Natural killer cell treated with Interleukin-12 subunit alpha and Interleukin-12 subunit beta and Interleukin-15 and Interleukin-18, amount 100 ng/mL, for 72 hours (primary cell): ENCODE results near the gene MACF1. TPM values are rescaled to one million over a fixed set of nuclear protein-coding genes. Genes with fewer than 3 reads are reported as not detected.
A peak's percentile ranks its signal among the peaks of the same experiment; 100 is the strongest.

Experiments used
- ATAC-seq, 2 donors: fragments of 150-1000 bp; cut with Tn5 transposase in 1 of 2; sonication (Bioruptor Pico), chemical (Tn5 transposase) in 1 of 2; 2 replicates each; pipeline ENCODE4 v1.10.0; 2021
- DNase-seq: peaks from one replicate; pipeline ENCODE4 v3.0.0; 2022; ENCODE audit warnings: low spot score
- H3K27ac Mint-ChIP-seq, 2 donors: 1 replicate in 1 of 2; 2 replicates in 1 of 2; pipeline ENCODE4 v1.8.0; 2022; ENCODE audit warnings: mixed read lengths in 2 of 2, mild to moderate bottlenecking in 1 of 2, moderate library complexity in 1 of 2
- H3K27me3 Mint-ChIP-seq, 2 donors: 1 replicate in 1 of 2; 2 replicates in 1 of 2; pipeline ENCODE4 v1.8.0; 2022; ENCODE audit warnings: mixed read lengths in 2 of 2
- H3K36me3 Mint-ChIP-seq: one replicate; pipeline ENCODE4 v1.8.0; 2022; ENCODE audit warnings: mixed read lengths
- H3K4me1 Mint-ChIP-seq, 2 donors: 1 replicate in 1 of 2; 2 replicates in 1 of 2; pipeline ENCODE4 v1.8.0; 2022; ENCODE audit warnings: low read depth in 2 of 2, mixed read lengths in 2 of 2, mild to moderate bottlenecking in 1 of 2
- H3K4me3 Mint-ChIP-seq: one replicate; pipeline ENCODE4 v1.8.0; 2022; ENCODE audit warnings: mixed read lengths
- H3K9me3 Mint-ChIP-seq: 2 replicates; pipeline ENCODE4 v1.8.0; 2022; ENCODE audit warnings: mixed read lengths
- total RNA-seq, 2 donors: library from RNA; stranded (reverse); gene quantifications; one replicate each; pipeline ENCODE4 v1.2.3, GENCODE V29; 2022

Gene MACF1
- total RNA-seq, 2 donors from 2014 or later, result 370 to 514 TPM

GRCh38 chr1:39328586-39329121, 124.2 kb downstream of the MACF1 start:
- ATAC-seq (peak; percentile 6 to 37), DNase-seq (no peak)
- H3K4me3 Mint-ChIP-seq, result peak overlapping the region; percentile 79
- peaks cover 35% of the 10 kb centered on the region for H3K36me3 Mint-ChIP-seq
- no peaks in the 10 kb centered on the region for H3K27me3 Mint-ChIP-seq
- H3K4me1 Mint-ChIP-seq, result peaks cover 45 to 54% of the 10 kb centered on the region in 2 donors
- H3K27ac Mint-ChIP-seq, result peak overlapping the region in 1 of 2 donors; percentile 83
- no peaks in the 10 kb centered on the region for H3K9me3 Mint-ChIP-seq

- H3K9me3 Mint-ChIP-seq, result no peaks in the 10 kb centered on the region
- H3K27ac Mint-ChIP-seq, result peak overlapping the region in 1 of 2 donors; percentile 64
- H3K4me1 Mint-ChIP-seq, result peaks cover 57 to 70% of the 10 kb centered on the region in 2 donors
- no peaks in the 10 kb centered on the region for H3K27me3 Mint-ChIP-seq
- peaks cover 46% of the 10 kb centered on the region for H3K36me3 Mint-ChIP-seq
- DNase-seq (no peak), ATAC-seq (no peak)
- H3K4me3 Mint-ChIP-seq, result peak overlapping the region; percentile 49
Measured at GRCh38 chr1:39331647-39332046, 127.2 kb downstream of the MACF1 start.

- DNase-seq, result no peak
- Mint-ChIP-seq H3K9me3 (no peaks in the 10 kb centered on the region), H3K27ac (peak overlapping the region in 1 of 2 donors; percentile 64), H3K4me1 (peaks cover 54 to 65% of the 10 kb centered on the region in 2 donors), H3K4me3 (peak overlapping the region; percentile 49), H3K36me3 (peaks cover 40% of the 10 kb centered on the region), H3K27me3 (no peaks in the 10 kb centered on the region)
- ATAC-seq, result no peak
Measured at GRCh38 chr1:39332291-39332690, 127.8 kb downstream of the MACF1 start.

DNA sequence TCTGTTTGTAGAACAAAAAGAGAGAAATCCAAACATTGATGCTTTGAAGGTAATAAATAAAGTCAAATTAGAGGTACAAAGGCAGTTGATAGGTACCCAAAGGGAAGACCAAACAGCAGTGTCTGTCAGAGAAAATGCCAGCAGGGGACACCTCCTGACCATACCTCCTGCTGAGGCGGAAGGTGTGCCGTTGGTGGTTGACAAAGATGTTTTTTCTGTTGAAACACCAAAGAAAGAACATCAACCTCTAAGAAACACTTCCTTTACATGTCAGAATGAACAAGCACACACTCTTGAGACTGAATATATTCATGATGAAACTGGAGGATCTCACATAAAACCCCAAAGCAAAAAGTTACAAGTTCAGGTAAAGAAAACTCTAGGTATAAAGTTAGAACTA, 128.3 kb downstream of the MACF1 start:
- peak in 1 of 2 donors; percentile 80 for ATAC-seq
- Mint-ChIP-seq H3K4me3 (peak overlapping the region; percentile 49), H3K9me3 (no peaks in the 10 kb centered on the region), H3K4me1 (peaks cover 49 to 60% of the 10 kb centered on the region in 2 donors), H3K27ac (peak overlapping the region in 1 of 2 donors; percentile 64), H3K36me3 (peaks cover 35% of the 10 kb centered on the region), H3K27me3 (no peaks in the 10 kb centered on the region)
- DNase-seq, result no peak

DNA sequence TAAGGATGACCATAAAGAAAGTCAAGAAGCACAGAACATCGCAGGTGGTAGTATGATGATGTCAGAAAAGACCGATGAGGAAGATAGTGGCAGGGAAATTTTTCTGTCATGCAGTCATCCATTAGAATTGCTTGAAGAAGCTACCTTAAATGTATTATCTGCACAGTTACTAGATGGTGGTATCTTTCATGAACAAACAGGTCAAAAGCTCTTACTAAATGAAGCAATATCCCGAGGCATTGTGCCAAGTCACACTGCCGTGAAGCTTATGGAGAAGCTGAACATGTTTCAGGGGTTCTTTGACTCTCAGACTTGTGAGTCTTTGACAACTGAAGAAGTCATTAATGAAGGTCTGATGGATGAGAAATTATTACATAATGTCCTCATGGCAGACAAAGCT, 128.8 kb downstream of the MACF1 start:
- no peaks in the 10 kb centered on the region for H3K27me3 Mint-ChIP-seq
- H3K36me3 Mint-ChIP-seq, result peaks cover 35% of the 10 kb centered on the region
- peak overlapping the region; percentile 49 for H3K4me3 Mint-ChIP-seq
- H3K4me1 Mint-ChIP-seq, result peaks cover 44 to 55% of the 10 kb centered on the region in 2 donors
- H3K9me3 Mint-ChIP-seq, result no peaks in the 10 kb centered on the region
- DNase-seq (no peak), ATAC-seq (no peak)
- peak overlapping the region in 1 of 2 donors; percentile 64 for H3K27ac Mint-ChIP-seq

GRCh38 chr1:39335216-39335615, 130.7 kb downstream of the MACF1 start:
- Mint-ChIP-seq H3K27ac (peak overlapping the region in 1 of 2 donors; percentile 64), H3K9me3 (no peaks in the 10 kb centered on the region), H3K4me3 (peak overlapping the region; percentile 2), H3K36me3 (peaks cover 45% of the 10 kb centered on the region), H3K4me1 (peaks cover 36 to 45% of the 10 kb centered on the region in 2 donors), H3K27me3 (no peaks in the 10 kb centered on the region)
- ATAC-seq (no peak), DNase-seq (no peak)

DNA sequence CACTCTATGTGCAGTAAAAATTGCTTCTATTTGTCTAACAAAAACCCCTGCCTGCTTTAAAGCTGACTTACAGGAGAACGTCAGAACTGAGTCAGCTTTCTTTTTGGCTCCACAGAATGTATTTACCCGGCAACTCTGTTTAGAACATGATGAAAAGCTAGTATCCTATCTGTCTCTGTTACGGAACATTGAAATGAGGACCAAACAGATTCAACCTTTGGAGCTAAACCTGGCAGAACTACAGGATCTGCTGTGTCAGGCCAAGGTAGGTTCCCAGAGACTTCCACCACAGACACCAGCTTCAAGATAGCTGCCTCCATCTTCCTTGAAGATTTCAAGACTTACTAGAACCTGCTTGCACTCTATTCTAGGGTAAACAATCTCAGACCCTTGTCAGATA, 132.6 kb downstream of the MACF1 start:
- no peak for DNase-seq
- no peaks in the 10 kb centered on the region for H3K9me3 Mint-ChIP-seq
- ATAC-seq, result no peak
- H3K36me3 Mint-ChIP-seq, result peaks cover 47% of the 10 kb centered on the region
- H3K4me3 Mint-ChIP-seq, result no peak overlapping the region
- no peaks in the 10 kb centered on the region for H3K27me3 Mint-ChIP-seq
- no peak overlapping the region for H3K27ac Mint-ChIP-seq
- peaks cover 27 to 38% of the 10 kb centered on the region in 2 donors for H3K4me1 Mint-ChIP-seq

DNA sequence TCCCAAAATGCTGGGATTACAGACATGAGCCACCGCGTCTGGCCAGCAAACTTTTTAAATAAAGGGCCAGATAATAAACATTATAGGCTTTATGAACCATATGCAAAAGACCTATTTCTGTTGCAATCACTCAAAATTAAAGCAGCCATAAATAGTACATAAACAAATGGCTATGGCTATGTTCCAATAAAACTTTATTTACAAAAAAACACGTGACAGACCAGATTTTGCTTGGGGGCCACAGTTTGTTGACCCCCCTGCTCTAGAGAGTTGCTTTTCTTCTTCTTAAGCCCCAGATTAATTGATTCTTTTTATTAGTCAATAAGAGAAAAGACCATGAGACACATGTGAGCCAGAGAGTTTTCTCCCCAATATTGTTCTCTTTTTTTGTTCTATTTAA, 138.3 kb downstream of the MACF1 start:
- Mint-ChIP-seq H3K36me3 (peaks cover 30% of the 10 kb centered on the region), H3K9me3 (no peaks in the 10 kb centered on the region), H3K4me3 (no peak overlapping the region), H3K27ac (peak overlapping the region; percentile 27 to 75), H3K4me1 (peaks cover 5% of the 10 kb centered on the region in 2 donors), H3K27me3 (no peaks in the 10 kb centered on the region)
- no peak for DNase-seq
- ATAC-seq, result no peak

GRCh38 chr1:39344394-39345154, 140.1 kb downstream of the MACF1 start:
- Mint-ChIP-seq H3K4me1 (peaks cover 0 to 5% of the 10 kb centered on the region in 2 donors), H3K4me3 (no peak overlapping the region), H3K27me3 (no peaks in the 10 kb centered on the region), H3K27ac (peak overlapping the region; percentile 21 to 54), H3K36me3 (peaks cover 32% of the 10 kb centered on the region), H3K9me3 (no peaks in the 10 kb centered on the region)
- DNase-seq (no peak), ATAC-seq (no peak)

GRCh38 chr1:39346872-39347271, 142.4 kb downstream of the MACF1 start:
- H3K27me3 Mint-ChIP-seq, result no peaks in the 10 kb centered on the region
- H3K36me3 Mint-ChIP-seq, result peaks cover 39% of the 10 kb centered on the region
- H3K9me3 Mint-ChIP-seq, result no peaks in the 10 kb centered on the region
- peak overlapping the region; percentile 26 to 37 for H3K27ac Mint-ChIP-seq
- peaks cover 0 to 5% of the 10 kb centered on the region in 2 donors for H3K4me1 Mint-ChIP-seq
- ATAC-seq (no peak), DNase-seq (no peak)
- H3K4me3 Mint-ChIP-seq, result no peak overlapping the region

GRCh38 chr1:39348278-39348677, 143.8 kb downstream of the MACF1 start:
- peaks cover 34% of the 10 kb centered on the region for H3K36me3 Mint-ChIP-seq
- DNase-seq (no peak), ATAC-seq (no peak)
- H3K9me3 Mint-ChIP-seq, result no peaks in the 10 kb centered on the region
- peak overlapping the region in 1 of 2 donors; percentile 14 for H3K27ac Mint-ChIP-seq
- no peak overlapping the region for H3K4me3 Mint-ChIP-seq
- peaks cover 0 to 3% of the 10 kb centered on the region in 2 donors for H3K4me1 Mint-ChIP-seq
- no peaks in the 10 kb centered on the region for H3K27me3 Mint-ChIP-seq

GRCh38 chr1:39352881-39353280, 148.4 kb downstream of the MACF1 start:
- Mint-ChIP-seq H3K4me1 (no peaks in the 10 kb centered on the region), H3K4me3 (no peak overlapping the region), H3K9me3 (no peaks in the 10 kb centered on the region), H3K27ac (no peak overlapping the region), H3K27me3 (no peaks in the 10 kb centered on the region), H3K36me3 (peaks cover 55% of the 10 kb centered on the region)
- DNase-seq, result no peak
- no peak for ATAC-seq

GRCh38 chr1:39354572-39354971, 150.1 kb downstream of the MACF1 start:
- Mint-ChIP-seq H3K27ac (no peak overlapping the region), H3K27me3 (no peaks in the 10 kb centered on the region), H3K4me1 (no peaks in the 10 kb centered on the region), H3K9me3 (no peaks in the 10 kb centered on the region), H3K4me3 (no peak overlapping the region), H3K36me3 (peaks cover 54% of the 10 kb centered on the region)
- no peak for DNase-seq
- ATAC-seq, result no peak

- Mint-ChIP-seq H3K9me3 (no peaks in the 10 kb centered on the region), H3K36me3 (peaks cover 56% of the 10 kb centered on the region), H3K4me1 (peaks cover 0 to 7% of the 10 kb centered on the region in 2 donors), H3K27ac (peak overlapping the region; percentile 4 to 9), H3K27me3 (no peaks in the 10 kb centered on the region), H3K4me3 (no peak overlapping the region)
- ATAC-seq, result no peak
- no peak for DNase-seq
Measured at GRCh38 chr1:39358491-39358890, 154.0 kb downstream of the MACF1 start.
